Smooth muscle cell (in vitro differentiated cells): Measurements from ENCODE around the gene IL12RB2. TPM values are rescaled to one million over a fixed set of nuclear protein-coding genes. Genes with fewer than 3 reads are reported as not detected.

Source experiments
- DNase-seq: peaks from one replicate; lab custom pipeline; 2025; ENCODE audit not compliant: unreplicated experiment; lab: John Stamatoyannopoulos, UW
- H2AFZ ChIP-seq: fragments of 200-600 bp; sonication (generic); 2 replicates; pipeline ENCODE4 v1.6.0; 2016; ENCODE audit warnings: antibody characterized with exemption, low read depth, mild to moderate bottlenecking
- H3F3A ChIP-seq: fragments of 200-600 bp; sonication (generic); 2 replicates; pipeline ENCODE4 v1.6.0; 2017; ENCODE audit warnings: antibody characterized with exemption, low read depth
- H3K27ac ChIP-seq: fragments of 200-600 bp; sonication (generic); 2 replicates; pipeline ENCODE4 v1.5.1; 2016; ENCODE audit warnings: low read depth, mild to moderate bottlenecking
- H3K27me3 ChIP-seq: fragments of 200-600 bp; sonication (generic); 2 replicates; pipeline ENCODE4 v1.6.1; 2016; ENCODE audit warnings: low read depth, mild to moderate bottlenecking
- H3K36me3 ChIP-seq: fragments of 200-600 bp; sonication (generic); 2 replicates; pipeline ENCODE4 v1.5.1; 2016; ENCODE audit warnings: low read depth
- H3K4me1 ChIP-seq: fragments of 200-600 bp; sonication (generic); 2 replicates; pipeline ENCODE4 v1.5.1; 2016; ENCODE audit warnings: low read depth
- H3K4me2 ChIP-seq: fragments of 200-600 bp; sonication (generic); 2 replicates; pipeline ENCODE4 v1.6.0; 2016; ENCODE audit warnings: mild to moderate bottlenecking
- H3K4me3 ChIP-seq: fragments of 200-600 bp; sonication (generic); 2 replicates; pipeline ENCODE4 v1.5.1; 2016; ENCODE audit warnings: mild to moderate bottlenecking
- H3K79me2 ChIP-seq: fragments of 200-600 bp; sonication (generic); 2 replicates; pipeline ENCODE4 v1.6.0; 2016; ENCODE audit warnings: low read depth, mild to moderate bottlenecking
- H3K9ac ChIP-seq: fragments of 200-600 bp; sonication (generic); 2 replicates; pipeline ENCODE4 v1.6.0; 2016; ENCODE audit warnings: low read depth
- H3K9me3 ChIP-seq: fragments of 200-600 bp; sonication (generic); replicated peaks from 2 replicates; pipeline ENCODE4 v1.5.1; 2016; ENCODE audit warnings: low read depth
- H4K20me1 ChIP-seq: fragments of 200-600 bp; sonication (generic); 2 replicates; pipeline ENCODE4 v1.6.0; 2016; ENCODE audit warnings: low read depth
- WGBS: methylation state at CpG from one replicate; pipeline ENCODE4 v1.1.7; 2016; ENCODE audit warnings: low lambda C conversion rate; 5-methylcytosine and 5-hydroxymethylcytosine counted together
- polyA plus RNA-seq: library from polyadenylated mRNA; unstranded; fragments of >200 nt; fragmentation: Nextera tagmentation; extraction: Ambion mirVana; gene quantifications from 2 replicates; pipeline ENCODE4 v1.2.1, GENCODE V29; 2016
- total RNA-seq: library from RNA; depleted of rRNA; stranded (reverse); fragments of >200 nt; gene quantifications from 2 replicates; pipeline ENCODE4 v1.2.3, GENCODE V29; 2014
- TF ChIP-seq, protein P1 (sequence below): fragments of 200-600 bp; sonication (generic); IDR thresholded peaks from 2 replicates; pipeline ENCODE4 v1.5.1; 2017; ENCODE audit warnings: borderline replicate concordance, mild to moderate bottlenecking, antibody characterized with exemption; ENCODE audit not compliant: insufficient read depth, poor library complexity, severe bottlenecking

IL12RB2 gene
- total and polyA plus RNA-seq, 2 experiments from 2014 or later = not detected

DNA sequence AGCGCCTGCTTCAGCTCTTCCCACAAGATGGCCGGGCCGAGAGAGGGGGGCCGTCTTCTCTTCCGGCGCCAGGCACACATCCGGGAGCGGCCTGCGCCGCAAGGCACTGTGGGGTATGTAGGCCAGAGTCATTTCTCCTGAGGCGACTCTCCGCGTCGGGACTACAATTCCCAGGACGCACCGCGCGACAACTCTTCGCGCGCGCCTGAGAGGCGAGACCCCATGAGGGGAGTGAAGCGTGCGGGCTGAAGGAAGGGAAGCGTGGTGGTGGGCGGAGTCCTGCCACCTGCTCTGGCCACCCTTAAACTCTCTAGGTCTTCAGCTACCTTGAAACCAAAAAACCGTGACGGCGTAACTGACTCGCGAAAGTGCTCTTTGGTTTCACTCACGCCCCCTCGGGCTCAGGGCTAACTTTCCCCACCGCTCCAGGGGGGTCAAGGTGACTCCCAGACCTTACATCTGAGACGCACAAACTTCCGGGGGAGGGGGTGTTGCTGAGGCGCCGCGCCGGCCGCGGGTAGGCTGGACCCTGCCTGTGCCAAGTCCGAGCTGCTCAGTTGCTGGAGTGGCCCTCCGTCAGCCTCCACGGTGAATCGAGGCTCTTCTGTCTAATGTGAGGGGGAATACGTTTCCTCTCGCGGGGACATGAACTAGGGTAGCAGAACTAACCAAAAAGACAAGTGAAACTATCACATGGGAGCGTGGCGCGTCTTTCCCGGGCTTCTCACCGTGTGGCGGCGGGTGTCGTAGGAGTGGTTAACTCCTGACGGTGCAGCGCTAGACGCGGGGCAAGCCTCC, 122.9 kb downstream of the IL12RB2 start, which contains the start of gene SERBP1:
Gene SERBP1 (minus strand): TSS at position 45 of the 798 bp plus-strand sequence. CDS start 102 bp downstream, outside the sequence.
- H3K79me2 ChIP-seq = peaks cover 47% of the 10 kb centered on the region
- WGBS = under 1% methylated on average over 59 of the region's 62 CpGs

DNA sequence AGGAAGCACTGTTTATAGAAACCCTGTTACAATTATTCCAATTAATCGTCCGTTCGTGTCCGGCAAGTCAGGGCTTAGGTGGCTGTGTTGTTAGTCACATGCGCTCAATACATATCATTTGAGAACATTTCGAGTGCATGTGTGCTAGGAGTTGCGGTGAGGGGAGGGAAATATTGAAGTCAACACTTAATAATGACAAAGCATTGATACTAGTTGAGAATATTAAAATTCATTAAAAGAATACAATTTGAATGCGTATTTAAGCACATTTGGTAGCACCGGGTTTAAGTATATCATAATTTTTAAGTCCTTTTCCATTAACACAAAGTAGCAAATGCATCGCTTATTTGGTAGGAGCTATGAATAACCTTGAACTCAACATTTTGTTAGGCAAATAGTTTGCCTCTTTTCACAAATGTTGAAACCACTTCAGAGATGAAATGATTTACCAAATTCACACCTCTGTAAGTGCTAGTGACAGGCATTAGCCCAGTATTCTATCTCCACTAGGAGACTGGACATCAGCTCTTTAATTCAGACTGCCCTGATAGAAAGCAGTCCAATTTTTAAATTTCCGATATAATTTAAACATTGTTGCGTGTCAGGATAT, 123.6 kb downstream of the IL12RB2 start:
- H4K20me1 ChIP-seq = peaks cover 36% of the 10 kb centered on the region
- no peaks in the 10 kb centered on the region for H3K9me3 ChIP-seq
- no peaks in the 10 kb centered on the region for H3K27me3 ChIP-seq
- H3K79me2 ChIP-seq = peaks cover 39% of the 10 kb centered on the region
- TF ChIP-seq, protein P1, sequence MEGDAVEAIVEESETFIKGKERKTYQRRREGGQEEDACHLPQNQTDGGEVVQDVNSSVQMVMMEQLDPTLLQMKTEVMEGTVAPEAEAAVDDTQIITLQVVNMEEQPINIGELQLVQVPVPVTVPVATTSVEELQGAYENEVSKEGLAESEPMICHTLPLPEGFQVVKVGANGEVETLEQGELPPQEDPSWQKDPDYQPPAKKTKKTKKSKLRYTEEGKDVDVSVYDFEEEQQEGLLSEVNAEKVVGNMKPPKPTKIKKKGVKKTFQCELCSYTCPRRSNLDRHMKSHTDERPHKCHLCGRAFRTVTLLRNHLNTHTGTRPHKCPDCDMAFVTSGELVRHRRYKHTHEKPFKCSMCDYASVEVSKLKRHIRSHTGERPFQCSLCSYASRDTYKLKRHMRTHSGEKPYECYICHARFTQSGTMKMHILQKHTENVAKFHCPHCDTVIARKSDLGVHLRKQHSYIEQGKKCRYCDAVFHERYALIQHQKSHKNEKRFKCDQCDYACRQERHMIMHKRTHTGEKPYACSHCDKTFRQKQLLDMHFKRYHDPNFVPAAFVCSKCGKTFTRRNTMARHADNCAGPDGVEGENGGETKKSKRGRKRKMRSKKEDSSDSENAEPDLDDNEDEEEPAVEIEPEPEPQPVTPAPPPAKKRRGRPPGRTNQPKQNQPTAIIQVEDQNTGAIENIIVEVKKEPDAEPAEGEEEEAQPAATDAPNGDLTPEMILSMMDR = no peak
- 21% methylated on average over 12 of the region's 12 CpGs for WGBS
- H3F3A ChIP-seq = peaks cover 8% of the 10 kb centered on the region
- H3K9ac ChIP-seq = peak overlapping the region; percentile 23
- peaks cover under 1% of the 10 kb centered on the region for H3K36me3 ChIP-seq
- H3K4me2 ChIP-seq = peak overlapping the region; percentile 98
- H3K4me1 ChIP-seq = peaks cover 30% of the 10 kb centered on the region
- peak overlapping the region; percentile 86 for H2AFZ ChIP-seq
- H3K4me3 ChIP-seq = peak overlapping the region; percentile 96
- peak overlapping the region; percentile 17 for H3K27ac ChIP-seq
- no peak for DNase-seq

More for the DNA sequence above, 122.9 kb downstream of the IL12RB2 start, which contains the start of gene SERBP1:
- H3K9ac ChIP-seq = peak within 1 kb of the TSS; percentile 90
- peak within 1 kb of the TSS; percentile 91 for H2AFZ ChIP-seq
- no peaks in the 10 kb centered on the region for H3K9me3 ChIP-seq
- TF ChIP-seq, protein P1 = no peak
- peaks cover 30% of the 10 kb centered on the region for H3K4me1 ChIP-seq
- H3K4me2 ChIP-seq = peak within 1 kb of the TSS; percentile 98
- peaks cover 43% of the 10 kb centered on the region for H4K20me1 ChIP-seq
- peak within 1 kb of the TSS; percentile 54 for H3K27ac ChIP-seq
- H3K27me3 ChIP-seq = no peaks in the 10 kb centered on the region
- H3K4me3 ChIP-seq = peak within 1 kb of the TSS; percentile 96
- DNase-seq = peak; percentile 70
- peaks cover 7% of the 10 kb centered on the region for H3K36me3 ChIP-seq
- peaks cover 8% of the 10 kb centered on the region for H3F3A ChIP-seq

DNA sequence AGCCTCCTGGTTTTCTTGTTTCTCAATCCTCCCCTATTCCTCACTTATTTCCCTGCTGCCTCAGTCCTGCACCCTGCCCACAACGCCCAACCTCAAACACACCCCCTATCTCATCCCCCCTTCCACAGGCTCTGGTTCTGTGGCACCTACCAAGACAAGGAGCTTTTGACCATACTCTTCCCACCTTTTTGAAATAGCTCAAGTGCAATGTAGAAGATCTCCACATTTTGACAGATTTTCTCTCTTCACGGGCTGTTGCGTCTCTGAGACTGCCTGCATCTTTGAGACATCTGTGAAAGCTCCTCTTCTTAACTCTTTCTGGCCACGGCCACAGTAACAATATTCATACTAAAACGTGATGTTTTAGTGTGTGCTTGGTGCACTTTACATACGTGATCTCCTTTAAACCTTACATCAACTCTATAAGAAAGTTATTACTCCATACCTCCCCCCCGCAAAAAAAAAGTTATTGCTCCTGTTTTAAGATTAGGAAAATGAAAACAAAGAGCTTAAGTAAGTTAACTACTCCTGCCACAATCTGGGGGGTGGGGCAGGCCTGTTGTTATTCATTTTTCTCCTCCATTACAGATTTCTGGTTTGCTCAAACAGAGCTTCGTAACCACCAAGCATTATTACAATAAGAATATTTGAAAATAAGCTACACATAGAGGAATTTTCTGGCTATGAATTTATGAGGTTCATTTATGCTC, 124.4 kb downstream of the IL12RB2 start:
- H3K27ac ChIP-seq = no peak overlapping the region
- H3K79me2 ChIP-seq = peaks cover 32% of the 10 kb centered on the region
- no peaks in the 10 kb centered on the region for H3K27me3 ChIP-seq
- no peaks in the 10 kb centered on the region for H3K9me3 ChIP-seq
- H3K9ac ChIP-seq = no peak overlapping the region
- no peak for DNase-seq
- H3F3A ChIP-seq = peaks cover 8% of the 10 kb centered on the region
- peaks cover 23% of the 10 kb centered on the region for H3K4me1 ChIP-seq
- WGBS = 49% methylated on average over 8 of the region's 8 CpGs
- no peaks in the 10 kb centered on the region for H3K36me3 ChIP-seq
- peak overlapping the region; percentile 98 for H3K4me2 ChIP-seq
- H2AFZ ChIP-seq = peak overlapping the region; percentile 56
- TF ChIP-seq, protein P1 = no peak
- H4K20me1 ChIP-seq = peaks cover 29% of the 10 kb centered on the region
- H3K4me3 ChIP-seq = peak overlapping the region; percentile 96
